Measurements from ENCODE around the gene NCBP2. TPM values are rescaled to one million over a fixed set of nuclear protein-coding genes. Genes with fewer than 3 reads are reported as not detected.

The NCBP2 gene
- total RNA-seq, 1 donor from 2014 or later, result 55.9 TPM

GRCh38 chr3:196941729-196942225 lies 551 bp downstream of the NCBP2 start:
- no peak for DNase-seq (ENCODE audit: low spot score)

GRCh38 chr3:196938576-196938975 lies 3.8 kb downstream of the NCBP2 start:
- no peak for DNase-seq (ENCODE audit: low spot score)

GRCh38 chr3:196938124-196938523 lies 4.2 kb downstream of the NCBP2 start:
- DNase-seq (ENCODE audit: low spot score), result no peak

GRCh38 chr3:196936288-196936687 lies 6.0 kb downstream of the NCBP2 start:
- no peak for DNase-seq (ENCODE audit: low spot score)

- no peak for DNase-seq (ENCODE audit: low spot score)
These were observed 9.7 kb downstream of the NCBP2 start for GRCh38 chr3:196932600-196932999.

- no peak for DNase-seq (ENCODE audit: low spot score)
These were observed 10.3 kb downstream of the NCBP2 start for GRCh38 chr3:196931828-196932587.

GRCh38 chr3:196931157-196931556 lies 11.2 kb downstream of the NCBP2 start:
- no peak for DNase-seq (ENCODE audit: low spot score)

- no peak for DNase-seq (ENCODE audit: low spot score)
These were observed 14.5 kb downstream of the NCBP2 start for GRCh38 chr3:196927571-196928453.

GRCh38 chr3:196920733-196921132 lies 21.6 kb downstream of the NCBP2 start:
- no peak for DNase-seq (ENCODE audit: low spot score)

- DNase-seq (ENCODE audit: low spot score), result no peak
These were observed 23.4 kb downstream of the NCBP2 start for GRCh38 chr3:196918968-196919367.

GRCh38 chr3:196916995-196917394 lies 25.3 kb downstream of the NCBP2 start:
- DNase-seq (ENCODE audit: low spot score), result no peak

GRCh38 chr3:196916221-196916620 lies 26.1 kb downstream of the NCBP2 start:
- DNase-seq (ENCODE audit: low spot score), result no peak

- DNase-seq (ENCODE audit: low spot score), result no peak
These were observed 27.0 kb downstream of the NCBP2 start for GRCh38 chr3:196915375-196915774.

- DNase-seq (ENCODE audit: low spot score), result no peak
These were observed 27.5 kb downstream of the NCBP2 start for GRCh38 chr3:196914866-196915265.

GRCh38 chr3:196903740-196904139 lies 38.6 kb downstream of the NCBP2 start:
- no peak for DNase-seq (ENCODE audit: low spot score)

- DNase-seq (ENCODE audit: low spot score), result no peak
These were observed 40.0 kb downstream of the NCBP2 start for GRCh38 chr3:196902296-196902695.

GRCh38 chr3:196901768-196902167 lies 40.6 kb downstream of the NCBP2 start:
- no peak for DNase-seq (ENCODE audit: low spot score)

- DNase-seq (ENCODE audit: low spot score), result no peak
These were observed 46.1 kb downstream of the NCBP2 start for GRCh38 chr3:196896229-196896628.

- no peak for DNase-seq (ENCODE audit: low spot score)
These were observed 47.6 kb downstream of the NCBP2 start for GRCh38 chr3:196894557-196895295.

- no peak for DNase-seq (ENCODE audit: low spot score)
These were observed 52.3 kb downstream of the NCBP2 start for GRCh38 chr3:196889844-196890708.

- no peak for DNase-seq (ENCODE audit: low spot score)
These were observed 56.2 kb downstream of the NCBP2 start for GRCh38 chr3:196886144-196886543.
